Measurements from ENCODE around the gene VANGL2.
"Not testable (repeated sequence)": the region's sequence is repeated elsewhere in the genome, so short reads cannot be mapped to it uniquely, and the experiment has no call there.

Gene VANGL2

DNA sequence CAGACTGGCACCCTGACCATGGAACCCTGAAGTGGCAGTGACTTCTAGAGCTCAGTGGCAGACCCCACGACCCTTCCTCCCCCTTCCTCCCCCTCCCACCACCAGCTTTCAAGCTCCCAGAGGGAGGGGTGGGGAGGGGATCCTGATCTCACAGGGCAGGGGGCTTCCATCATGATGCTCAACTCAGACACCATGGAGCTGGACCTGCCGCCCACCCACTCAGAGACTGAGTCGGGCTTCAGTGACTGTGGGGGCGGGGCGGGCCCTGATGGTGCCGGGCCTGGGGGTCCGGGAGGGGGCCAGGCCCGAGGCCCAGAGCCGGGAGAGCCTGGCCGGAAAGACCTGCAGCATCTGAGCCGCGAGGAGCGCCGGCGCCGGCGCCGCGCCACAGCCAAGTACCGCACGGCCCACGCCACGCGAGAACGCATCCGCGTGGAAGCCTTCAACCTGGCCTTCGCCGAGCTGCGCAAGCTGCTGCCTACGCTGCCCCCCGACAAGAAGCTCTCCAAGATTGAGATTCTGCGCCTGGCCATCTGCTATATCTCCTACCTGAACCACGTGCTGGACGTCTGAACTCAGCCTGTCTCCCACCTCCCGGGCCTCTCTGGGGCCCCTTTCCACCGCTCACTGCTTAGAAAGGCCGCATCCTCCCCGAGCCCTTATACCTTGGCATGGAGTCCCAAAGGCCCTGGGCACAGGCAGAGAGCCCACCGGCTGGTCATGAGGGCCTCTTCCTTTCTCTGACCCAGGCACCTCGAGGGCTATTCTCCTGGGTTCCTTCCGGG is 29.6 kb upstream of the VANGL2 start:
- no peak for DNase-seq

DNA sequence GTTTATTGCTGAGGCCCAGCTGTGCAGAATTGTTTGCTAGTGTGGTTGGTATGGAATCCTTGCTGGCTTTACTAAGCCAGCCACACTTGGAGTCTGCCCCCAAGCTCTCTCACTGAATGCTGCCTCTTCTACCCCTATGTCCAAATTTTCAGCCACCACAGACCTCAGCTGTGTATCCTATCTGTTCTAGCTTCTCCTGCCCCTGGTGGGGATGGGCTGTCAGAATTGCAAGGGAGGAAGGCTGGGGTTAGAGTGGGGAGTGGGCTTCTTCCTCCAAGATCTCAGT is 29.1 kb upstream of the VANGL2 start:
- DNase-seq = no peak

DNA sequence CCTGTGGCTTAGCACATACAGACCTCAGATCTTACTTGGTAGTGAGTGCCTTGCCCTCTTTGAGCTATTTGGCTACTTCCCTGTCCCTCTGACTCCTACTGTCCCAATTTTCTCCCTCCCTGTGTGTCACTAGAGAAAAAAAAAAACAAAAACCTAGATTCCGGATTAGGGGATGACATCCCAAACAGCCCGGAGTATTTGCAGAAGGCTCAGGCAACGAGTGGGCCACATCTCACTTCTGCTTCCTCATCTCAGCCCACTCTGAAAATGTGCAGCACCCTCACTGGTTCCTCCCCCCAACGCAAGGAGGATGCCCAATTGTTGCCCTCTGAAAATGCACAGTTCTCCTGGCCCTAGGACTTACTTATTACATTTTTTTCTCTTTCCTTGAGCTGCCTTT is 28.6 kb upstream of the VANGL2 start:
- no peak for DNase-seq

DNA sequence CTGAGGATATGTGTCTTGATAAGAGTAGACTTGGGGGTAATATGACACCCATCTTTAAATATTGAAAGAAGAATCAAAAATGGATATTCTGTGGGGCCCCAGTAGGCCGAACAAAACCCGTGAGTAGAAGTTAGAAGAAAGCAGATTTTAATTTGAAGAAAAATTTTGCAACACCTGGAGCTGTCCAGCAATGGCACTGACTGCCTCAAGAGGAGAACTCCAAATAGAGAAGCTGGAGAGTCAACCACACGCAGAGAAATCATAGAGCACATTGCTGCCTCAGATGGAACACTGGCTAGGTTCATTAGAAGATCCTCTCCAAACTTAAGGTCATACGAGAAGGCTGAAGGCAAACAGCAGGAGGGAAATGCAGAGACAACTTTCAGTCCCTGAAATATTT is 26.7 kb upstream of the VANGL2 start:
- no peak for DNase-seq

DNA sequence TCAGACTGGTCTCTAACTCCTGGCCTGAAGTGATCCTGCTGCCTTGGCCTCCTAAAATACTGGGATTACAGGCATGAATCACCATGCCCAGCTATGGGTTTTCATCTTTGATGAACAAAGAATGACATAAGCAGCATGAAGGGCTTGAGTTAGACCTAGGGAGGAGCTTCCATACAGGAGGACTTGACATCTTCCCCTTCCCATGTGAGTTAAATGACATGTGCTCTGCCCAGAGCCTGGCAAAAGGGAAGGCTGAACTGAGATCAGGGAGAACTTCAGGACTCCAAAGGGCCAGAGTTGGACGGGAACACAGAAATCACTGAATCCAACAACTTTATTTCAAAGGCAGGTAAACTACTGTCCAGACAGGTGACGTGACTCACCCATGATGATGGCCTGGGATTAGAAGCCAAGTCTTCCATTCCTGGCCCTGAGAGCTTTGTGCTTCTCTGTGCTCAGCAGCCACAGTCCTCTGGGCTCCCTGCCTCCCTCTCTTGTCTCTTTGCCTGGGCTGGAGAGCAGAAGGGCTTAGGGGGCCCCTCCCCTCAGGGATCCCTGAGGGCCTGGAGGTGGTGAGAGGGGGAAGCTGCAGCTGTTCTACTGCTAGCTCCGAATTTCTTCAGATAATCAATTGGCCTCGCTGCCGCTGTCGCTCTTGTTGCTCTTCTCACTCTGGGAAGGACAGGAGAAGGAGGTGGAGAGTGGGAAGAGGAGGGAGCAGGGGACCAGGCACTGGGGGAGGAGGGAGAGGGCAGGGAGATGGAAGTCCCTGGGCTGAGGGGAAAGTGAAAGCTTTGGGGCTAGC is 25.9 kb upstream of the VANGL2 start:
- DNase-seq = no peak

DNA sequence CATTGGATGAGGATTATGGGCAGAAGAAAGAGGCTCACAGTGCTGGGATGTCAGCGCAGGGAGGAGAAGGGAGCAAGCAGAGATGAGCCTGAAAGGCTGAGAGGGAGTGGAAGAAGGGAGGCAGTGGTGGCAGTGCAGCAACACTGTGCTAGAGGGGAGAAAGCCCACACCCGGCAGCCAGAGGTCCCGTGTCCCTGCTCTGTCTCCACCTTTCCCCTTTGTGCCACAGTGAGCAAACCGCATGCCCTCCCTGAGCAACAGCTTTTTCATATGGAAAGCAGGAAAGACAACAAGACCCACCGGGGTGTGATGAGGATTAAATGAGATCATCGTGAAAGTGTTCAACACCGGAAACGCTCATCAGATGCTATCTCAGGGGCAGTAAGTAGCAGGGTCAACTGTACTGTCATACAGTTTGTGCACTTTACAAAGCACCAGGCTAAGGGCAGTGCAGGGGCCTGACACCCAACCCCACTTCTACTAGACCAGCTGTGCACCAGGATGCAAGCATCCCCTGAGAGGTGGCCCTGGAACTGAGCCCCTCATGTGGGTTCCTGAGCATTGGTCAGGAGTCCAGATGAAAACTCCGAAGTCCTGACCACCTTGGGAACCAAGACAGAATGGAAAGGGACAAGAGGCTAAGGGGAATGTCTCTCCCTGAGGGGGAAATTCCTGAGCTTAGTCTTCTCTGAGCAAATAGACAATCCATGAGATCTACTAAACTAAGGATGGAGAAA is 24.4 kb upstream of the VANGL2 start:
- no peak for DNase-seq

DNA sequence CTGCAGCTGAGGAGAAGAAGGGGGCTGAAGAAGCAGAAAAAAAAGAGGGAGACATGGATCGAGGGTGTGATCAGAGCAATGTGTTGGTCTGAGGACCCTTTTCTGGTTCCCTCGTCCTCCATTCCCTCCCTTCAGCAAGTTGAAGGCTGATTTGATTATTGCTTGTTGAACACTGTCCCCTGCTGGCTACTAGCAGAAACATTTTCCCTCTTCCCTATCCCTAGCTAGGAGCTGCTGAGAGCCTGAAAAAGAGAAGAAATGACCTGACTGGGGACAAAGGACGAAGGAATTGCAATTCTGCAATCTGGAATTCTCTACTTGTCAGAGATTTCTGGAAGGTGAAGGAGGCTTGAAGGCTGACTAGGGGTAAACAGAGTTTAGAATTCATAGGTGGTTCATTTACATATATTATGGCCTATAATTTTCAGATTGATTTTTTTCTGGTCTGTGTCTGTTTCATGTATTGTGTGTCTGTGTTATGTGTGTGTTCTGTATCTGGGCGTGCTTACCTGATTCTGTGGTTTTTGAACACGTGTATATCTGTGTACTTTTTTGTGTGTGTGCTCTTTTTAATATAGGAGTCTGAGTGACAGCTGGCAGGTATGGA is 23.7 kb upstream of the VANGL2 start:
- DNase-seq = no peak

DNA sequence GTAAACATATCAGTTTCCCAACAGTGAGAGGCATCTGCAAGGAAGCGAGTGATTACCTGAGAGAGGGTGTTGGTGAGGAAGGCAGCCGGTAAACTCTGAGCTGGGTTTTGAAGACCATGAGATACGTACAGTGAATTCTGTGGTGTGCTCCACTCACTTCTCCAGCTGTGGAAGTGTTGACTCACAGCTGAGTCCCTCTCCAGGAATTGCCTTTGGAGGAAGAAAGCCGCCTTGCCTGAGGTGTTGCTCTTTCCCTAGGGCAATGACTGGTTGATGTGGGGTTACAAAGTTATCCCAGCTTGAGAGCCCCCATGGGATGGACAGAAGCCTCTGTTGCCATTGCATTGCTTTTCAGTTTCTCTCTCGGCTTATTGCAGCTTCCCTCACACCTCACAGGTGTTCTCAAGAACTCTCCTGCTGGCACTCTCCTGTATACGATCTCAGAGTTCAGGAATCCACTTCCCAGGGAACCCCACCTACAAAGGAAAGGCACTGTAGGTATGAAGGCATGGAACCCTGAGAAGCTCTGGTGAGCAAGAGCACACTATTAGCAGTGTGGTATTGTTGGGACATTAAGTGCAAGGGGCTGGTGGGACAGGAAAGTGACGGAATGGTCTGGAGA is 22.7 kb upstream of the VANGL2 start:
- no peak for DNase-seq

DNA sequence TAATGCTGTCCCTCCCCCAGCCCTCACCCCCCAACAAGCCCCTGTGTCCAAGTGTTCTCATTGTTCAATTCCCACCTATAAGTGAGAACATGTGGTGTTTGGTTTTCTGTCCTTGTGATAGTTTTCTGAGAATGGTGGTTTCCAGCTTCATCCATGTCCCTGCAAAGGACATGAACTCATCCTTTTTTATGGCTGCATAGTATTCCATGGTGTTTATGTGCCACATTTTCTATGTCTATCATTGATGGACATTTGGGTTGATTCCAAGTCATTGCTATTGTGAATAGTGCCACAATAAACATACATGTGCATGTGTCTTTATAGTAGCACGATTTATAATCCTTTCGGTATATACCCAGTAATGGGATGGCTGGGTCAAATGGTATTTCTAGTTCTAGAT is 15.6 kb upstream of the VANGL2 start:
- DNase-seq = not testable (repeated sequence)

DNA sequence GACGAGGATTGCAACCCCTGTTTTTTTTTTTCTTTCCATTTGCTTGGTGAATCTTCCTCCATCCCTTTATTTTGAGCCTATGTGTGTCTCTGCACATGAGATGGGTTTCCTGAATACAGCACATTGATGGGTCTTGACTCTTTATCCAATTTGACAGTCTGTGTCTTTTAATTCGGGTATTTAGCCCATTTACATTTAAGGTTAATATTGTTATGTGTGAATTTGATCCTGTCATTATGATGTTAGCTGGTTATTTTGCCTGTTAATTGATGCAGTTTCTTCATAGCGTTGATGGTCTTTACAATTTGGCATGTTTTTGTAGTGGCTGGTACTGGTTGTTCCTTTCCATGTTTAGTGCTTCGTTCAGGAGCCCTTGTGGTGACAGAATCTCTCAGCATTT is 12.0 kb upstream of the VANGL2 start:
- DNase-seq = not testable (repeated sequence)

DNA sequence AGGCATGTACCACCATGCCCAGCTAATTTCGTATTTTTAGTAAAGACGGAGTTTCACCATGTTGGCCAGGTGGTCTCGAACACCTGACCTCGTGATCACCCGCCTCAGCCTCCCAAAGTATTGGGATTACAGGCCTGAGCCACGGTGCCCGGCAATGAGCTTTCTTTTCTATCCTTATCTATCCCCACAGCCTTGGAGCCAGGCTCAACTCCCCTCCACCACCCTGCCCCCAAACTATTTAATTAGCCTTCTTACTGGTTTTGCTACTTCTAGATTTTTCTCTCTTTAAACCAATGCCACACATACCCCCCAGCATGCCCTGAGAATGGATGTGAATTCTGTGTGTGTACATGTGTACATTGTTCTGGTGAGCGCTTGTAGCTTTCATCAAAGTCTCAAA is 5.7 kb upstream of the VANGL2 start:
- no peak for DNase-seq

DNA sequence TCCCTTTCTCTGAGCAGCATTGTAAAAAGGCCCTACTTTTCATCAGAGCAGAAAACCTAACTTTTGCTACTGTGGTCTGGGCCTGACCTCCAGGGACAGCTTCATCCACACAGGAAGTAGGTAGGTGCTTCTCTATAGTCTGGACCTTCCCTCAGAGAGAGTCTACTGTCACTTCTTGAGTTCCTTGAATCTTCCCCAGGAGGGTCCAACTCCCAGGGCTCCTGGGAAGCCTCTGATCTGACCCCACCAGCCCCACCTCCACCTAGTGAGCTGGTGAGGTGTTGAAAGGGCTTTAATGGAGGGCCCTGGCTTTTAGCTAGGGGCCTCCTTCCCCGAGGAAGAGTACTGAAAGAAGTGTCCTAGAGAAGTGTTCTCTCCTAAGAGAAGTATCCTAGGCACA is 2.7 kb upstream of the VANGL2 start:
- DNase-seq = no peak

DNA sequence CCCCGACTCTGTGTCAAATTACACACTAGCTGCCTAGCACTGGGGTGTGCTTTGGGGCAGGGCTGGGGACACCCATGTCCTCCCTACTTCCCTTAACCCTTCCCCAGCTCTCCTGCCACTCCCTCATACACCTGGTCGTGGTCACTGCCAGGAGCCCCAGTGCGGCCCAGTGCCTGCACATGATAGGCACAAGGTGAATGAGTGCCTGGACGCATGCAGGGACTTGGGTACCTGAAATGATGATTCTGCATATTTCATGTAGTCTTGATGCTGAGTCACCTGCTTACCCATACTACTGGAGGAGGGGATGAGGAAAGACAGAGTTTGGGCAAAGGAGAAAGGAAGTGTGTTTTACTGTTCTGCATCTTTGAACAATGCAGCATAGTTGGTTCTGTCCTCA is 1.5 kb upstream of the VANGL2 start:
- DNase-seq = no peak

DNA sequence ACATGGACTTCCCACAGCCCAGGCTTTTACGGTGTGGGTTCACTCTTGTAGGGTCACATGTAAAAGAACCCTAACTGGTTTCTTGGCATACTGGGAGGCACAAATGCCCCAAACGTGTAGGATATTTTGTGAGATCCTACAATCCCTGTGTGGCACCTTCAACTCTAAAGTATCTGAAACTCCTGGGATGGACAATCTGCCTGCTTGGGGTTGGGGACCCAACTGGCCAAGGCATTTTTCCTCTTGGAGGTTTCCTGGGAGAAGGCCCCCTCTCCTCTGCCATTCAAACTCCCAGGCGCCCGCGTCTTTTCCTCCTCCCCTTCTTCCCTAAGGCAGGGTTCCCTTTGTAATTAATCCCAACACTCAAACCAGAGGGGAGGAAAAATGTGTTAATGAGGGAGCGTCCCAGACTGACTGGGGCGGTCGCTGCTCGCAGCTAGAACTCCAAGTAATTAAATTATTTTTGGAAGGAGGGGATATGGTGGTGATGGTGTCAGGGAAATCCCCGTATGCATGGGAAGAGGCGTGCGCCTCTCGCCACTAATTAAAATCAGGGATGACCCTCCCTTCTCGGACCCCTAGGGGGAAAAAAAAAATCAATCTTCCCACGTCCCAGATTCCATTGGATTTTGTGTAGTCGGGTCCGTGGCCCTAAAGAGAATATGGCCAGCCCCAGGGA is 681 bp upstream of the VANGL2 start:
- no peak for DNase-seq

DNA sequence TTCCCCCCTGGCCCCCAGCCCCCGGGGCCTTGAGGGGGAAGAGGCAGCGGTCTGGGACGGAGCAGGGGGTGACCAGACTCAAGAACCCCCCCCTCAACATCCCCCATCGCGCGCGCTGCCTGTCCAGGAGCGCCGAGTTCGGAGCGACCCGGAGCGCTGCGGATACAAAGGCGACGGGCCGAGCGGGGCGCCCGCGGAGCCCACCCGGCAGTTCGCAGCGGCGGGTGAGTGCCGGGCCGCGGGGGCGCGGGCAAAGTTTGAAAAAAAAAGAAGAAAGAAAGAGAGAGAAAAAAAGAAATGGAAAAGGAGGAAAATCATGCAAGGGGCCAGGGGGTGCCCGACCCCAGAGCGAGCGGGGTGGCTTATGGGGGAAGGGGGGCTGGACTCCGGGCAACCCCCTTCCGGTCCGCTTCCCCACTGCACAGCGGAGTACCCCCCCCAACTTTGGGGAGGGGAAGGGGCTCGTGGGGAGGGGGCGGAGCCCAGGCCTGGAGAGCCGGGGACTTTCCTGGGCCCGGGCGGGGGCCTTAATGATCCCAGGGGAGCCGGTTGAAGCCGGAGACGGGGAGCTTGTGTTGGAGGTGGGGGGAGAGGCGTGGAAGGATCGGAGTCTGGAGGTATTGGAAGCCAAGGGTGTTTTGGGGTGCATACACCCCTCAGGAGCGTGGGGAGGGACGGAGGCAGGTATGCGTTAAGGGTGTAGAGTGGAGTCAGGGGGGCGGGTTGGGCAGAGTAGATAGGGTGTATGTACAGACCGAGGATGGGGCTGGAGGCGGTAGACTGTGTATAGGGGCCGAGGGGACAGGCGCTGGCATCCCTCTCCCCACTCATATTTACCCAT is 502 bp downstream of the VANGL2 start:
- DNase-seq = no peak

DNA sequence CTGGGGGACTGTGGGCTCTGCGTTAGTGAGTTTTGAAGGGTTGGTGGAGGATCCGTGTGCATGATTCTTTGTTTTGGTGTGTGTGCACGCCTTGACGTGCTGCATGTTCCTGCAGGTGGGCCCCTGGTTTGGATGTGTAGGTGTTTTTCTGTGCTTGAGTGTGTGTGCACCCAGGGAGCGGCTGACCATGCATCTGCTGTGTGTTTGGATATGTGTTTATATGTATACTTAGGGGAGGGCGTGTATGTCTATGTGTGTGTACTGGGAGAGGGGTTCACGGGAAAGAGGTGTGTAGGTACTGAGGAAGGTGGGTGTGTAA is 1.1 kb downstream of the VANGL2 start:
- DNase-seq = no peak

DNA sequence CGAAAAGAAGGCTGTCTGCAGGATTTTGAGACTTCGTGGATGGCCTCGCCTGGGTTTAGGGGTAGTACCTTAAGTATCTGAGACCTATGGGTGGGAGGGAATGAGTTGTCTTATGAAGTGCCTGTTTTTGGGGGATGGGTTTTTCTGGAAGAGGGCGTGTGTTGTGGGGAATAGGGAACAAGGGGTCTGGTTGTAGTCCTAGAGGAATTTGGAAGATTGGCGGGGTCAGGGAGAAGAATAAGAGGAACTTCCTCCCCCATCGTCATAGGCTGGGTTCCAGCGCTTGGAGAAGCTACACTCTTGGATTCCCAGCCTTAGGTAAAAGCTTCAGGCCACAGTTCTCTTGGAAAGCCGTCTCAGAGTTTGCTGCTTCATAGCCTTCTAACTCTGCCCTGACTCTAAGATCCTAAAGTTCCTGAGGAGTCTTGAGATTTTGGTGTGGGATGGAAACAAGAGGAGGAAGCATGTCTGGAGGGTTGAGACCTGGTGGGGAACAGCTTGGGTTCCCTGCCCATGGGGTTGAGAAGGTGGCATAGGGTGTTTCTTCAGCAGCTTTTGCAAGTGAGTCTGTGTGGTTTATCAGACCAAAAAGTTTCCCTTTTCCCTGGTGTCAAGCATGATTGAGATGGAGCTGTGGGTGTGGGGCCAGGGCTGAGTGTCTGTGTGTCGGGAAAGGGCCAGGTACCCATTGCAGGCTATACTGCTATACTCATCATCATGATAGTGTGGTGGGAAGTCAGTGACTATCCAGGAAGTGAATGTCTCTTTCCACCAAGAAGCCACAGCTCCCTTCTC is 1.8 kb downstream of the VANGL2 start:
- no peak for DNase-seq

DNA sequence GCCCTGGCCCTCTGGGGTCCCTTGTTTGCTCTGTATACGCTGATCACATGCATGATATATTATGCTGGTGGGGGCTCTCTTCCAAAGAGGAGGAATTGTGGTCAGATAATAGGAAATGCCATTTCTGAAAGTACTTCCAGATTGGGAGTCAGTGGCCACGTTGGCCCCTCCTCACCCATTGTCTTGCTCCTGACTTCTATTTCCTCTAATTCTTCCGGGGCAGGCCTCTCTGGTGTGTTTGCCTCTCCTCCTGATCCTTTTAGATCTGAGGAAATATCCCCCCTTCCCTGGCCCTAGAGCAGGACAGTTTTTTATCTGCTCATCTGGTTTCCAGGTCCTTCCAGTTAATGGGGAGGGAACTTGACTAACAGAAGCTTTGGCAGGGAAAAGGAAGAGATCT is 2.9 kb downstream of the VANGL2 start:
- no peak for DNase-seq

DNA sequence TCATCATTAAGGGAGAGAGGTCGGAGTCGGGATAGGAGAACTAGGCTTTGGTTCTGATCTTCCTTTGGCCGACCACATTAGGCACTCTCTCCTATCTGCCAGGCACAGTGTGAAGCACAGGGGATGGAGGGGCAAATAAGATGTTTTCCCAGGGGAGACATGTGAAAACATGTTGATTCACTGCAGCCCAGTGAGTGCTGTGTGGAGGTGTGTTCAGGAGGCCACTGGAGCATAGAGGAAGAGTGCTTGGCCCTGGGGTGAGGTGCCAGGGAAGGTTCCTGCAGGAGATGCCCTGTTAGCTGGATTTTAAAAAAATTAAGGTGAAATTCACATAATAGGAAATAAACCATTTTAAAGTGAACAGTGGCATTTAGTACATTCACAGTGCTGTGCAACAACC is 3.7 kb downstream of the VANGL2 start:
- DNase-seq = no peak

DNA sequence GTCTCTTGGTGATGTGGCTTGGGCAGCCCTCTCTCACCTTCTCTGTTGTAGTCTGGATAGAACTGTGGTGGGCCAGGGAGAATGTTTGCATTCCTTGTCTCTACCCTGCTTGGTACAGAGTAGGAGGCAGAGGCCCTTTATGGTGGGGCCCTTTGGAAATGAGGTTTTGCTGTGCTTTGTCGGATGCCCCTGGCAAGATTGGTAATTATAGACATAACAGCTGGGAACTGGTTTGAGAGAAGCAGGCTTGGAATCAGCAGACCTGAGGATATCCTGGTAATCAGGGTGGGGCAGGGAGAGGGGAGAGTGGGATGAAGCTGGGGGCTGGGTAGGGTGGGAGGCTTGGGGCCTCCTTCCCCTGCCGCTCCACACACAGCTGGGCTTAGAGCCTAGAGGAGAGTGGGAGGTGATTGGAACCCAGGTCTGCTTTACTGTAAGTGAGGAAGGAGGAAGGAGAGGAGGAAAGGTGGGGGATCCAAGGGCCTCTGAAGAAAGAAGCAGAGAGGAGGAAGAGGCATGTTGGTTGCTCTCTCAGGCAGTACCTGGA is 5.0 kb downstream of the VANGL2 start:
- DNase-seq = no peak

All from activated naive CD4-positive, alpha-beta T cell treated with Interleukin-2 at 50 U/mL for 16 hours (primary cell).